ENCODE measurements around the gene STRA6.

GRCh38 chr15:74146277-74146800 is 56.2 kb downstream of the STRA6 start:
- TF ChIP-seq, protein P1, sequence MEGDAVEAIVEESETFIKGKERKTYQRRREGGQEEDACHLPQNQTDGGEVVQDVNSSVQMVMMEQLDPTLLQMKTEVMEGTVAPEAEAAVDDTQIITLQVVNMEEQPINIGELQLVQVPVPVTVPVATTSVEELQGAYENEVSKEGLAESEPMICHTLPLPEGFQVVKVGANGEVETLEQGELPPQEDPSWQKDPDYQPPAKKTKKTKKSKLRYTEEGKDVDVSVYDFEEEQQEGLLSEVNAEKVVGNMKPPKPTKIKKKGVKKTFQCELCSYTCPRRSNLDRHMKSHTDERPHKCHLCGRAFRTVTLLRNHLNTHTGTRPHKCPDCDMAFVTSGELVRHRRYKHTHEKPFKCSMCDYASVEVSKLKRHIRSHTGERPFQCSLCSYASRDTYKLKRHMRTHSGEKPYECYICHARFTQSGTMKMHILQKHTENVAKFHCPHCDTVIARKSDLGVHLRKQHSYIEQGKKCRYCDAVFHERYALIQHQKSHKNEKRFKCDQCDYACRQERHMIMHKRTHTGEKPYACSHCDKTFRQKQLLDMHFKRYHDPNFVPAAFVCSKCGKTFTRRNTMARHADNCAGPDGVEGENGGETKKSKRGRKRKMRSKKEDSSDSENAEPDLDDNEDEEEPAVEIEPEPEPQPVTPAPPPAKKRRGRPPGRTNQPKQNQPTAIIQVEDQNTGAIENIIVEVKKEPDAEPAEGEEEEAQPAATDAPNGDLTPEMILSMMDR (IDR thresholded peaks at IDR 0.05) = no peak
- TF ChIP-seq POLR2A (IDR thresholded peaks at IDR 0.05) (no peak), EP300 (IDR thresholded peaks at IDR 0.05) (no peak)
